ENCODE measurements around the gene RNF25. TPM values are rescaled to one million over a fixed set of nuclear protein-coding genes. Genes with fewer than 3 reads are reported as not detected.

Gene RNF25
- total RNA-seq, 1 experiment from 2014 or later = 40.7 TPM

- Histone ChIP-seq H2BK20ac (ENCODE audit: low read depth, low read length, poor library complexity, severe bottlenecking) (no peak overlapping the region), H3K18ac (ENCODE audit: insufficient read length, low read depth, low read length) (no peak overlapping the region), H4K91ac (ENCODE audit: insufficient read length, low read depth, low read length) (no peak overlapping the region), H3K9ac (ENCODE audit: extremely low read depth, insufficient read length, low read length) (no peak overlapping the region), H3K79me1 (ENCODE audit: insufficient read depth, low read depth, low read length, poor library complexity, severe bottlenecking) (no peaks in the 10 kb centered on the region), H3K4ac (ENCODE audit: low read depth, low read length) (no peak overlapping the region), H3T11ph (ENCODE audit: low read length) (no peak overlapping the region), H4K8ac (replicated peaks; ENCODE audit: insufficient read length, low read depth, low read length) (no peak overlapping the region), H2BK120ac (ENCODE audit: low read depth, low read length, poor library complexity, severe bottlenecking) (no peak overlapping the region), H2AFZ (ENCODE audit: low read length) (no peak overlapping the region), H3K4me2 (ENCODE audit: insufficient read depth, insufficient read length, low read length) (no peak overlapping the region), H3K56ac (ENCODE audit: insufficient read length, low read depth, low read length) (no peak overlapping the region), H2AK5ac (ENCODE audit: insufficient read length, low read length) (no peak overlapping the region), H4K20me1 (ENCODE audit: control insufficient read depth, insufficient read depth, insufficient read length) (no peaks in the 10 kb centered on the region), H3K27me3 (ENCODE audit: insufficient read depth, low read length) (no peaks in the 10 kb centered on the region), H3K4me1 (ENCODE audit: insufficient read depth, low read length) (peaks cover 2% of the 10 kb centered on the region; the same call in 1 of the 2 replicates), H3K79me2 (ENCODE audit: insufficient read depth, low read length) (no peaks in the 10 kb centered on the region), H3K23me2 (ENCODE audit: insufficient read length, low read depth, low read length, poor library complexity, severe bottlenecking) (peaks cover 5% of the 10 kb centered on the region), H4K5ac (ENCODE audit: insufficient read length, low read depth, low read length) (no peak overlapping the region), H3K27ac (ENCODE audit: insufficient read length, low read depth, low read length) (no peak overlapping the region), H2BK12ac (ENCODE audit: insufficient read length, low read depth, low read length) (no peak overlapping the region), H3K23ac (ENCODE audit: insufficient read length, low read depth, low read length) (no peak overlapping the region), H2BK5ac (ENCODE audit: insufficient read length, low read length) (no peak overlapping the region), H2BK15ac (ENCODE audit: low read depth, low read length) (no peak overlapping the region), H3K14ac (ENCODE audit: insufficient read depth, low read length) (no peak overlapping the region), H3K9me3 (ENCODE audit: control insufficient read depth, low read depth, low read length) (no peaks in the 10 kb centered on the region)
- Mint-ChIP-seq H3K27me3 (ENCODE audit: low read depth) (no peaks in the 10 kb centered on the region), H3K27ac (no peak overlapping the region), H3K9me3 (no peaks in the 10 kb centered on the region), H3K4me1 (peaks cover 7% of the 10 kb centered on the region in 2 experiments), H3K36me3 (ENCODE audit: insufficient read depth in 1 of 3, low read depth in 3 of 3) (peaks cover 33 to 62% (median 58%) of the 10 kb centered on the region in 3 experiments), H3K4me3 (no peak overlapping the region)
- TF ChIP-seq CTCF (conservative IDR thresholded peaks at IDR 0.05) = no peak
- WGBS (ENCODE audit: extremely low coverage, insufficient read length, low lambda C conversion rate) = no CpG with 5 or more reads among the region's 7 CpGs
- no peak for DNase-seq
Measured at GRCh38 chr2:218664653-218665052, 7.1 kb downstream of the RNF25 start.

All from H9 (cell line).